PC-3 (cell line): Measurements from ENCODE around the gene THRA.

Experiments used
- CTCF ChIP-seq: fragments of 300-600 bp; sonication (generic); conservative IDR thresholded peaks from 2 replicates; pipeline ENCODE4 v1.5.1; 2017; ENCODE audit warnings: antibody characterized with exemption, low read depth, mild to moderate bottlenecking, low read length
- EZH2 ChIP-seq: fragments of 300-600 bp; sonication (generic); IDR thresholded peaks from one replicate; pipeline ENCODE4 v1.6.1; 2017; ENCODE audit warnings: antibody characterized with exemption, mild to moderate bottlenecking, low read length; ENCODE audit not compliant: unreplicated experiment
- EZH2phosphoT487 ChIP-seq: fragments of 300-600 bp; sonication (generic); IDR thresholded peaks from 2 replicates; pipeline ENCODE4 v1.6.1; 2018; ENCODE audit warnings: mild to moderate bottlenecking, antibody characterized with exemption, low read length, borderline replicate concordance

GRCh38 chr17:40086150-40087044, 23.6 kb downstream of the THRA start:
- TF ChIP-seq CTCF (peak; percentile 80), EZH2phosphoT487 (no peak), EZH2 (no peak)
